Measurements from ENCODE around the gene DLX6.

DNA sequence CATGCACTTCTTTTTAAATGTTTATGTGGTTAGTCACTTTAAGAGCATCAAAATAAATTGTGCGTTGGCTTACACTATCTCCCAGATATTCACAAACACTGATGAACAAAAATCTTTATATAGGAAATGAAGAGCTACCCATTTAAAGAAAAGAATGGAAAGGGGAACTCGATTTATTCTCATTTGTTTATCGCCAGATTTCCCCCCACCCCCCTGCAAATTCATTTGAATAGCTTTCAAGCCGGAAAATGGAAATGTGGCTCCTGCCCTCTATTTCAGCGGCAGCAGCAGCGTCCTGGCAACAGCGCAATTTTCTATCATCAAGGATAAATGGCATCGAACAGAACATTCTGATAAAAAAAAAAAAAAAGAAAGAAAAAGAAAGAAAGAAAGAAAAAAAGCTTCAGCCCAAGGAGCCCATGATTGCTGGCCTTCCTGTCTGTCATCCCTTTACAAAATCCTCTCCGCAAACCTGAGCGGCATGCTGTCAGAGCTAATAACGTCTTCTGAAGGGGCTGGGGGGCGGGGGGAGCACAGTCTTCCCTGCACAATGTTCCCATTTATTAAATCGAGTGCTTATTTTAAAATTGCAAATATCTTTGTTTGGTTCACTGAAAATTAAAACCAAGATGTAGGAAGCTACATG lies 13.7 kb upstream of the DLX6 start:
- TF ChIP-seq POLR2A (IDR thresholded peaks at IDR 0.05), result no peak
- TF ChIP-seq, protein P1, sequence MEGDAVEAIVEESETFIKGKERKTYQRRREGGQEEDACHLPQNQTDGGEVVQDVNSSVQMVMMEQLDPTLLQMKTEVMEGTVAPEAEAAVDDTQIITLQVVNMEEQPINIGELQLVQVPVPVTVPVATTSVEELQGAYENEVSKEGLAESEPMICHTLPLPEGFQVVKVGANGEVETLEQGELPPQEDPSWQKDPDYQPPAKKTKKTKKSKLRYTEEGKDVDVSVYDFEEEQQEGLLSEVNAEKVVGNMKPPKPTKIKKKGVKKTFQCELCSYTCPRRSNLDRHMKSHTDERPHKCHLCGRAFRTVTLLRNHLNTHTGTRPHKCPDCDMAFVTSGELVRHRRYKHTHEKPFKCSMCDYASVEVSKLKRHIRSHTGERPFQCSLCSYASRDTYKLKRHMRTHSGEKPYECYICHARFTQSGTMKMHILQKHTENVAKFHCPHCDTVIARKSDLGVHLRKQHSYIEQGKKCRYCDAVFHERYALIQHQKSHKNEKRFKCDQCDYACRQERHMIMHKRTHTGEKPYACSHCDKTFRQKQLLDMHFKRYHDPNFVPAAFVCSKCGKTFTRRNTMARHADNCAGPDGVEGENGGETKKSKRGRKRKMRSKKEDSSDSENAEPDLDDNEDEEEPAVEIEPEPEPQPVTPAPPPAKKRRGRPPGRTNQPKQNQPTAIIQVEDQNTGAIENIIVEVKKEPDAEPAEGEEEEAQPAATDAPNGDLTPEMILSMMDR (IDR thresholded peaks at IDR 0.05), result no peak
